Measurements from ENCODE around the gene FOXN3. TPM values are rescaled to one million over a fixed set of nuclear protein-coding genes. Genes with fewer than 3 reads are reported as not detected.

Gene FOXN3
- total and polyA plus RNA-seq, 9 donors = 56.9 to 172 (median 99.2) TPM

GRCh38 chr14:89125216-89125615 lies 291.8 kb downstream of the FOXN3 start:
- Histone ChIP-seq H3K27ac (no peak overlapping the region), H3K27me3 (no peaks in the 10 kb centered on the region), H3K36me3 (no peaks in the 10 kb centered on the region), H3K9me3 (no peaks in the 10 kb centered on the region), H3K4me1 (ENCODE audit: insufficient read depth) (no peaks in the 10 kb centered on the region), H3K4me3 (no peak overlapping the region)
- WGBS, 3 donors = 78 to 84% (median 82%) methylated on average over 4 of the region's 4 CpGs
- no peak for DNase-seq
- intact Hi-C loops (cut with DNase I) = no loop called here
- TF ChIP-seq POLR2A (IDR thresholded peaks at IDR 0.05) (no peak), EP300 (IDR thresholded peaks at IDR 0.05) (no peak)

GRCh38 chr14:89123851-89124250 lies 293.2 kb downstream of the FOXN3 start:
- DNase-seq = no peak
- intact Hi-C loops (cut with DNase I) = no loop called here
- Histone ChIP-seq H3K27me3 (no peaks in the 10 kb centered on the region), H3K36me3 (no peaks in the 10 kb centered on the region), H3K4me1 (ENCODE audit: insufficient read depth) (no peaks in the 10 kb centered on the region), H3K4me3 (no peak overlapping the region), H3K27ac (no peak overlapping the region), H3K9me3 (no peaks in the 10 kb centered on the region)
- TF ChIP-seq EP300 (IDR thresholded peaks at IDR 0.05) (no peak), CTCF (IDR thresholded peaks at IDR 0.05) (no peak), POLR2A (IDR thresholded peaks at IDR 0.05) (no peak)
- WGBS, 3 donors = 54 to 63% (median 54%) methylated on average over 1 of the region's 1 CpG

- H3K27ac ChIP-seq = no peak overlapping the region
- DNase-seq = no peak
- no peak overlapping the region for H3K4me3 ChIP-seq
- no peaks in the 10 kb centered on the region for H3K36me3 ChIP-seq
- no peak for TF ChIP-seq CTCF (IDR thresholded peaks at IDR 0.05)
- TF ChIP-seq POLR2A (IDR thresholded peaks at IDR 0.05) = no peak
- no peak for TF ChIP-seq EP300 (IDR thresholded peaks at IDR 0.05)
- no peaks in the 10 kb centered on the region for H3K27me3 ChIP-seq
- no peaks in the 10 kb centered on the region for H3K4me1 ChIP-seq (ENCODE audit: insufficient read depth)
- 93 to 94% (median 93%) methylated on average over 10 of the region's 10 CpGs for WGBS, 3 donors
- intact Hi-C loops (cut with DNase I) = no loop called here
- H3K9me3 ChIP-seq = no peaks in the 10 kb centered on the region
These were observed 293.8 kb downstream of the FOXN3 start for GRCh38 chr14:89123215-89123614.

GRCh38 chr14:89121968-89122620 lies 294.9 kb downstream of the FOXN3 start:
- 34 to 38% (median 35%) methylated on average over 4 of the region's 4 CpGs for WGBS, 3 donors
- no peak for DNase-seq
- Histone ChIP-seq H3K36me3 (no peaks in the 10 kb centered on the region), H3K4me1 (ENCODE audit: insufficient read depth) (no peaks in the 10 kb centered on the region), H3K27me3 (no peaks in the 10 kb centered on the region), H3K4me3 (no peak overlapping the region), H3K9me3 (no peaks in the 10 kb centered on the region), H3K27ac (no peak overlapping the region)
- intact Hi-C loops (cut with DNase I) = no loop called here
- no peak for TF ChIP-seq POLR2A (IDR thresholded peaks at IDR 0.05)
- no peak for TF ChIP-seq EP300 (IDR thresholded peaks at IDR 0.05)
- no peak for TF ChIP-seq CTCF (IDR thresholded peaks at IDR 0.05)

GRCh38 chr14:89117012-89117411 lies 300.0 kb downstream of the FOXN3 start:
- Histone ChIP-seq H3K27ac (no peak overlapping the region), H3K4me1 (ENCODE audit: insufficient read depth) (no peaks in the 10 kb centered on the region), H3K36me3 (no peaks in the 10 kb centered on the region), H3K9me3 (no peaks in the 10 kb centered on the region), H3K27me3 (no peaks in the 10 kb centered on the region), H3K4me3 (no peak overlapping the region)
- intact Hi-C loops (cut with DNase I) = no loop called here
- DNase-seq = no peak
- WGBS, 3 donors = 65 to 71% (median 69%) methylated on average over 5 of the region's 5 CpGs
- TF ChIP-seq POLR2A (IDR thresholded peaks at IDR 0.05) (no peak), EP300 (IDR thresholded peaks at IDR 0.05) (no peak), CTCF (IDR thresholded peaks at IDR 0.05) (no peak)

All from ovary (tissue), 9 donors.